GM04504 (cell line): ENCODE results near the gene TMC1.
"Not testable (repeated sequence)": the region's sequence is repeated elsewhere in the genome, so short reads cannot be mapped to it uniquely, and the experiment has no call there.

Source experiments
- DNase-seq: peaks from one replicate; pipeline ENCODE4 v3.0.0-alpha.2; 2012; ENCODE audit warnings: low read depth

Gene TMC1

GRCh38 chr9:72521416-72521815 is at the start of gene TMC1:
TMC1 (plus strand) TSS chr9:72521608; CDS start chr9:72648649, 127,041 bp downstream.
- not testable (repeated sequence) for DNase-seq

- no peak for DNase-seq
Measured at GRCh38 chr9:72473474-72474261, 47.7 kb upstream of the TMC1 start.

- no peak for DNase-seq
Measured at GRCh38 chr9:72474676-72475075, 46.7 kb upstream of the TMC1 start.

- no peak for DNase-seq
Measured at GRCh38 chr9:72476100-72476499, 45.3 kb upstream of the TMC1 start.

- peak; percentile 28 for DNase-seq
Measured at GRCh38 chr9:72476617-72477437, 44.6 kb upstream of the TMC1 start.

- DNase-seq = peak; percentile 22
Measured at GRCh38 chr9:72477930-72478518, 43.4 kb upstream of the TMC1 start.

- DNase-seq = no peak
Measured at GRCh38 chr9:72478966-72479365, 42.4 kb upstream of the TMC1 start.

GRCh38 chr9:72480261-72480660 is 41.1 kb upstream of the TMC1 start:
- DNase-seq = not testable (repeated sequence)

- DNase-seq = no peak
Measured at GRCh38 chr9:72480921-72481320, 40.5 kb upstream of the TMC1 start.

- no peak for DNase-seq
Measured at GRCh38 chr9:72485821-72486593, 35.4 kb upstream of the TMC1 start.

- no peak for DNase-seq
Measured at GRCh38 chr9:72486594-72486955, 34.8 kb upstream of the TMC1 start.

- not testable (repeated sequence) for DNase-seq
Measured at GRCh38 chr9:72487665-72488064, 33.7 kb upstream of the TMC1 start.

GRCh38 chr9:72489986-72490385 is 31.4 kb upstream of the TMC1 start:
- DNase-seq = no peak

GRCh38 chr9:72491242-72491641 is 30.2 kb upstream of the TMC1 start:
- DNase-seq = no peak

GRCh38 chr9:72494051-72494450 is 27.4 kb upstream of the TMC1 start:
- no peak for DNase-seq

- DNase-seq = no peak
Measured at GRCh38 chr9:72497447-72498046, 23.9 kb upstream of the TMC1 start.

- DNase-seq = no peak
Measured at GRCh38 chr9:72506615-72507014, 14.8 kb upstream of the TMC1 start.

- peak; percentile 37 for DNase-seq
Measured at GRCh38 chr9:72509053-72509452, 12.4 kb upstream of the TMC1 start.

GRCh38 chr9:72509635-72510034 is 11.8 kb upstream of the TMC1 start:
- no peak for DNase-seq

- DNase-seq = not testable (repeated sequence)
Measured at GRCh38 chr9:72521011-72521410, 397 bp upstream of the TMC1 start.

- DNase-seq = peak; percentile 97
Measured at GRCh38 chr9:72524820-72525540, 3.6 kb downstream of the TMC1 start.
